Activated B cell treated with CpG ODN at 0.5 μM for 24 hours (primary cell): Measurements from ENCODE around the gene ISM2. TPM values are rescaled to one million over a fixed set of nuclear protein-coding genes. Genes with fewer than 3 reads are reported as not detected.
A peak's percentile ranks its signal among the peaks of the same experiment; 100 is the strongest.

Source experiments
- ATAC-seq: fragments of 200-7000 bp; cut with Tn5 transposase; one replicate; pipeline ENCODE4 v1.10.0; 2021; ENCODE audit warnings: low read depth, mild to moderate bottlenecking, moderate library complexity
- CTCF ChIA-PET: fragments of 350-600 bp; sonication (Branson Sonifier 250); formaldehyde crosslinking; loops from one replicate; lab custom pipeline; 2021; ENCODE audit warnings: antibody characterized with exemption; lab: Charles Lee
- POLR2A ChIA-PET: fragments of 350-600 bp; sonication (Branson Sonifier 250); formaldehyde crosslinking; loops from one replicate; lab custom pipeline; 2021; ENCODE audit warnings: antibody characterized with exemption; lab: Charles Lee
- DNase-seq: peaks from one replicate; pipeline ENCODE4 v3.0.0; 2022
- H3K27ac Mint-ChIP-seq: one replicate; pipeline ENCODE4 v1.8.0; 2020; ENCODE audit warnings: mixed read lengths
- H3K27me3 Mint-ChIP-seq: one replicate; pipeline ENCODE4 v1.8.0; 2021; ENCODE audit warnings: mixed read lengths
- H3K36me3 Mint-ChIP-seq: one replicate; pipeline ENCODE4 v1.8.0; 2021; ENCODE audit warnings: low read depth, mixed read lengths
- H3K4me1 Mint-ChIP-seq: one replicate; pipeline ENCODE4 v1.8.0; 2021; ENCODE audit warnings: mixed read lengths
- H3K4me3 Mint-ChIP-seq: one replicate; pipeline ENCODE4 v1.8.0; 2020; ENCODE audit warnings: mild to moderate bottlenecking, mixed read lengths
- H3K9me3 Mint-ChIP-seq: one replicate; pipeline ENCODE4 v1.8.0; 2020; ENCODE audit warnings: mixed read lengths
- CTCF ChIP-seq: fragments of 200-600 bp; IDR thresholded peaks from one replicate; pipeline ENCODE4 v1.8.0; 2022; ENCODE audit warnings: antibody characterized with exemption, mild to moderate bottlenecking
- intact Hi-C: fragments of 100-400 bp; cut with micrococcal nuclease; formaldehyde crosslinking; loops from one replicate; pipeline ENCODE4 v1.15.1; 2024
- total RNA-seq: library from RNA; stranded (reverse); gene quantifications from 2 replicates; pipeline ENCODE4 v1.2.3, GENCODE V29; 2022

Gene ISM2
- total RNA-seq, 1 donor from 2014 or later, result not detected

- Mint-ChIP-seq H3K9me3 (no peaks in the 10 kb centered on the region), H3K27me3 (no peaks in the 10 kb centered on the region), H3K27ac (peak overlapping the region; percentile 100), H3K36me3 (peaks cover 63% of the 10 kb centered on the region), H3K4me1 (peaks cover 30% of the 10 kb centered on the region), H3K4me3 (peak overlapping the region; percentile 100)
- TF ChIP-seq CTCF, result no peak
- intact Hi-C loops, result loop anchor here (1.0 to 10.0 kb wide), 7 partner anchors 39 to 1304 kb away; partner anchors contain the start of genes CIPC, GPATCH2L and ISM2
- ATAC-seq (peak; percentile 3), DNase-seq (peak; percentile 39)
- ChIA-PET POLR2A (interaction anchor here (0.6 to 3.5 kb wide), 4 partner anchors 10 to 157 kb away, joined by 4 to 32 read pairs (median 11); partner anchors contain the start of genes GSTZ1, POMT2, SAMD15 and TMED8), CTCF (interaction anchor here (0.8 to 2.3 kb wide), 2 partner anchors 95 to 142 kb away, joined by 4 to 7 read pairs; no protein-coding TSS in a partner anchor)
These were observed 40.2 kb downstream of the ISM2 start for GRCh38 chr14:77458249-77458950.

GRCh38 chr14:77457522-77458248 lies 40.9 kb downstream of the ISM2 start, which contains the start of the genes AHSA1 and VIPAS39:
AHSA1 (plus strand) TSS chr14:77458093; CDS start chr14:77458190, 97 bp downstream.
VIPAS39 (minus strand) TSS chr14:77457601; CDS start chr14:77454102, 3,499 bp downstream.
- DNase-seq (peak; percentile 79), ATAC-seq (peak; percentile 93)
- H3K4me1 Mint-ChIP-seq, result peaks cover 30% of the 10 kb centered on the region
- H3K4me3 Mint-ChIP-seq, result peak within 1 kb of the TSS; percentile 100
- ChIA-PET POLR2A (interaction anchor here (0.6 to 3.5 kb wide), 9 partner anchors 10 to 645 kb away, joined by 3 to 32 read pairs (median 4); partner anchors contain the start of genes ANGEL1, GSTZ1, POMT2 and SAMD15), CTCF (interaction anchor here (1.0 kb wide), 1 partner anchor 137 kb away, joined by 3 read pairs; the partner anchor contains the start of gene GSTZ1)
- H3K27me3 Mint-ChIP-seq, result no peaks in the 10 kb centered on the region
- no peak for TF ChIP-seq CTCF
- no peaks in the 10 kb centered on the region for H3K9me3 Mint-ChIP-seq
- H3K27ac Mint-ChIP-seq, result peak within 1 kb of the TSS; percentile 100
- peaks cover 63% of the 10 kb centered on the region for H3K36me3 Mint-ChIP-seq
- intact Hi-C loops, result loop anchor here (1.0 to 10.0 kb wide), 15 partner anchors 40 to 1303 kb away; partner anchors contain the start of genes ADCK1, ALKBH1, CIPC and GPATCH2L

- no peaks in the 10 kb centered on the region for H3K27me3 Mint-ChIP-seq
- ChIA-PET POLR2A (interaction anchor here (0.6 to 3.5 kb wide), 7 partner anchors 80 to 644 kb away, joined by 3 to 32 read pairs (median 4); partner anchors contain the start of genes ANGEL1, GSTZ1, POMT2 and SAMD15), CTCF (interaction anchor here (1.0 kb wide), 1 partner anchor 136 kb away, joined by 3 read pairs; the partner anchor contains the start of gene GSTZ1)
- intact Hi-C loops, result loop anchor here (1.0 to 10.0 kb wide), 10 partner anchors 40 to 1302 kb away; partner anchors contain the start of genes ADCK1, ALKBH1, GPATCH2L and GSTZ1
- H3K4me3 Mint-ChIP-seq, result peak overlapping the region; percentile 100
- TF ChIP-seq CTCF, result no peak
- peak overlapping the region; percentile 100 for H3K27ac Mint-ChIP-seq
- DNase-seq (no peak), ATAC-seq (no peak)
- H3K9me3 Mint-ChIP-seq, result no peaks in the 10 kb centered on the region
- H3K4me1 Mint-ChIP-seq, result peaks cover 30% of the 10 kb centered on the region
- H3K36me3 Mint-ChIP-seq, result peaks cover 60% of the 10 kb centered on the region
These were observed 41.5 kb downstream of the ISM2 start for GRCh38 chr14:77457115-77457521.

GRCh38 chr14:77455966-77456640 lies 42.5 kb downstream of the ISM2 start:
- Mint-ChIP-seq H3K27ac (no peak overlapping the region), H3K4me1 (peaks cover 30% of the 10 kb centered on the region), H3K36me3 (peaks cover 60% of the 10 kb centered on the region), H3K27me3 (no peaks in the 10 kb centered on the region), H3K9me3 (no peaks in the 10 kb centered on the region), H3K4me3 (peak overlapping the region; percentile 100)
- CTCF ChIA-PET, result no interaction called here
- intact Hi-C loops, result loop anchor here (2.0 to 10.0 kb wide), 3 partner anchors 41 to 1301 kb away; partner anchors contain the start of genes GPATCH2L and ISM2
- no peak for TF ChIP-seq CTCF
- POLR2A ChIA-PET, result interaction anchor here (1.2 to 3.5 kb wide), 3 partner anchors 79 to 250 kb away, joined by 3 to 32 read pairs (median 15); partner anchors contain the start of genes GSTZ1, POMT2, SAMD15 and TMED8
- no peak for DNase-seq
- no peak for ATAC-seq
